ENCODE results near the gene KRT6C.

KRT6C gene

DNA sequence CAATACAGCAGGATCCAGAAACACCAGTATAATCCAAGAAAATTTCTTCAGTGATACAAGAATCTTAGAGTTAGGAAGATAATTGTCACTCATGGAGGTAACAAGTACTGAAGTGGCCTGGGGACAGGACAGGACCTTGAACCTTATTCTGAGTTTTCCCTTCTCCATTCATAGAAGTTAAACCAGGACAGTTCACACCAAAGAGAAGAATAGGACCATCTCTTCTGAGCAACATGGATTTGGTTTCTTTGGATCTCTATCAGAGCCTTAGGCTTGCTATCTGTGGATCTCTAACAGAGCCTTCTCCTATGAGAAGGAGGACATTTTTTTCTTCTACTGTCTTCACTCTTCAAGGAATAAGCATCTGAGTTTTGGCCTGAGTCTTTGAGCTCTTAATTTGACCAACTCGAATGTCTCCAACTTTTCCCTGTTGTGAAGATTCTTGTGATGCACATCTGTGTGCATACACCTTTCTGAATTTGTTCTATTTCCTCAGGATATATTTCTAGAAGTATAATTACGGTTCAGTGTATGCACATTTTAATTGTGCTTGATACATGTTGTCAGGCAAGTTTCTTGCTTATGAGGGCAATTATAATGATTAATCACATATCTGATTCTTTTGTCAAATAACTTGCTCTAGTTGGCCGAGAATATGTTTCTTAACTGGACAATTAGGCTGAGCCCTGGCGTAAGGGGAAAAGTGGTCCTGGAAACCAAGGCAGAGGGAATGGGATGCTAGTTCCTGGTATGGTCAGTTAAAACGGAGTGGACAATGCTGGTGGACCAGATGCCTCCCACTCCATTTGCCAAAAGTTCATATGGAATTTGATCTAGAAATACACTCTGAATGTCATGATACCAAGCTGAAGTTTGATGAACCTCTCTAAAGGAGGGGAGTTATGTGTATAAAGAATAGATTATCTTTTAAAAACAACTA is 12.8 kb upstream of the KRT6C start:
- DNase-seq (ENCODE audit: extremely low spot score): no peak
- CTCF ChIA-PET: no interaction called here
- TF ChIP-seq HDGF (IDR thresholded peaks at IDR 0.05; ENCODE audit: borderline replicate concordance) (no peak), FOXM1 (IDR thresholded peaks at IDR 0.05; ENCODE audit: borderline replicate concordance) (no peak), NFRKB (IDR thresholded peaks at IDR 0.05) (no peak), ELF4 (IDR thresholded peaks at IDR 0.05) (no peak), ARNT (IDR thresholded peaks at IDR 0.05) (no peak), FOXA1 (IDR thresholded peaks at IDR 0.05) (no peak), L3MBTL2 (conservative IDR thresholded peaks at IDR 0.05) (no peak), CTBP1 (IDR thresholded peaks at IDR 0.05; ENCODE audit: borderline replicate concordance) (no peak), BHLHE40 (IDR thresholded peaks at IDR 0.05; ENCODE audit: borderline replicate concordance) (no peak), ZNF384 (IDR thresholded peaks at IDR 0.05) (no peak), FOXK2 (IDR thresholded peaks at IDR 0.05) (no peak), LEF1 (IDR thresholded peaks at IDR 0.05; ENCODE audit: borderline replicate concordance) (no peak), TARDBP (IDR thresholded peaks at IDR 0.05) (no peak), SP1 (IDR thresholded peaks at IDR 0.05) (no peak), SUZ12 (IDR thresholded peaks at IDR 0.05) (no peak)
- TF ChIP-seq, protein P1, sequence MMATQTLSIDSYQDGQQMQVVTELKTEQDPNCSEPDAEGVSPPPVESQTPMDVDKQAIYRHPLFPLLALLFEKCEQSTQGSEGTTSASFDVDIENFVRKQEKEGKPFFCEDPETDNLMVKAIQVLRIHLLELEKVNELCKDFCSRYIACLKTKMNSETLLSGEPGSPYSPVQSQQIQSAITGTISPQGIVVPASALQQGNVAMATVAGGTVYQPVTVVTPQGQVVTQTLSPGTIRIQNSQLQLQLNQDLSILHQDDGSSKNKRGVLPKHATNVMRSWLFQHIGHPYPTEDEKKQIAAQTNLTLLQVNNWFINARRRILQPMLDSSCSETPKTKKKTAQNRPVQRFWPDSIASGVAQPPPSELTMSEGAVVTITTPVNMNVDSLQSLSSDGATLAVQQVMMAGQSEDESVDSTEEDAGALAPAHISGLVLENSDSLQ (IDR thresholded peaks at IDR 0.05): no peak
- POLR2A ChIA-PET: no interaction called here

DNA sequence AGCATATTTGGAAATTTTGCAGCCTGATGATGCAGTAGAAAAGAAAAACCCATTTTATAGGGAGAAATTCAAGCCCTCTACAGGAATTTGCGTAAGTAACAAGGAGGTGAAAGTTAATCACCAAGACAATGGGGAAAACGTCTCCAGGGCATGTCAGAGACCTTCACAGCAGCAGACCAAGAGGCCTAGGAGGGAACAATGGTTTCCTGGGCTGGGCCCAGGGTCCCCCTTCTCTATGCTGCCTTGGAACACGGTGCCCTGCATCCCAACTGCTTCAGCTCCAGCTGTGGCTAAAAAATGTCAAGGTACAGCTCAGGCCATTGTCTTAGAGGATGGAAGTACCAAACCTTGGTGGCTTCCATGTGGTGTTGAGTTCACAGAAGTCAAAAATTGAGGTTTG is 6.5 kb upstream of the KRT6C start:
- TF ChIP-seq FOXM1 (IDR thresholded peaks at IDR 0.05; ENCODE audit: borderline replicate concordance): no peak
- TF ChIP-seq FOXK2 (IDR thresholded peaks at IDR 0.05): no peak
- TF ChIP-seq ZNF384 (IDR thresholded peaks at IDR 0.05): no peak
- no peak for TF ChIP-seq ARNT (IDR thresholded peaks at IDR 0.05)
- no peak for TF ChIP-seq HDGF (IDR thresholded peaks at IDR 0.05; ENCODE audit: borderline replicate concordance)
- no peak for TF ChIP-seq ELF4 (IDR thresholded peaks at IDR 0.05)
- TF ChIP-seq TARDBP (IDR thresholded peaks at IDR 0.05): no peak
- TF ChIP-seq NFRKB (IDR thresholded peaks at IDR 0.05): no peak
- TF ChIP-seq SUZ12 (IDR thresholded peaks at IDR 0.05): no peak
- TF ChIP-seq BHLHE40 (IDR thresholded peaks at IDR 0.05; ENCODE audit: borderline replicate concordance): no peak
- TF ChIP-seq SP1 (IDR thresholded peaks at IDR 0.05): no peak
- TF ChIP-seq LEF1 (IDR thresholded peaks at IDR 0.05; ENCODE audit: borderline replicate concordance): no peak
- TF ChIP-seq FOXA1 (IDR thresholded peaks at IDR 0.05): no peak
- no peak for TF ChIP-seq CTBP1 (IDR thresholded peaks at IDR 0.05; ENCODE audit: borderline replicate concordance)
- TF ChIP-seq, protein P1 (IDR thresholded peaks at IDR 0.05): no peak
- ChIA-PET POLR2A (no interaction called here), CTCF (no interaction called here)
- DNase-seq (ENCODE audit: extremely low spot score): no peak

DNA sequence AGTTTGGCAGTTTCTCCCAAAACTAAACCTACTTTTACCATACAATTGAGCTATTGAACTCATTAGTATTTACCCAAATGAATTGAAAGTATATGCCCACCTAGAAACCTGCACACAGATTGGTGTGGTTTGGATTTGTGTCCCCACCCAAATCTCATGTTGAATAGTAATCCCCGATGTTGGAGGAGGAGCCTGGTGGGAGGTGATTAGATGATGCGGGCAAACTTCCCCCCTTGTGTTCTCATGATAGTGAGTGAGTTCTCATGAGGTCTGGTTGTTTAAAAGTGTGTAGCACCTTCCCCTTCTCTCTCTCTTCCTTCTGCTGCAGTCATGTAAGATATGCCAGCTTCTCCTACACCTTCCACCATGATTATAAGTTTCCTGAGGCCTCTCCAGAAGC is 4.0 kb upstream of the KRT6C start:
- TF ChIP-seq ELF4 (IDR thresholded peaks at IDR 0.05) (no peak), FOXK2 (IDR thresholded peaks at IDR 0.05) (no peak), SP1 (IDR thresholded peaks at IDR 0.05) (no peak), L3MBTL2 (conservative IDR thresholded peaks at IDR 0.05) (no peak), LEF1 (IDR thresholded peaks at IDR 0.05; ENCODE audit: borderline replicate concordance) (no peak), BHLHE40 (IDR thresholded peaks at IDR 0.05; ENCODE audit: borderline replicate concordance) (no peak), NFRKB (IDR thresholded peaks at IDR 0.05) (no peak), CTBP1 (IDR thresholded peaks at IDR 0.05; ENCODE audit: borderline replicate concordance) (no peak), SUZ12 (IDR thresholded peaks at IDR 0.05) (no peak), TARDBP (IDR thresholded peaks at IDR 0.05) (no peak), ZNF384 (IDR thresholded peaks at IDR 0.05) (no peak)
- TF ChIP-seq, protein P1 (IDR thresholded peaks at IDR 0.05): no peak
- POLR2A ChIA-PET: no interaction called here
- CTCF ChIA-PET: no interaction called here
- DNase-seq (ENCODE audit: extremely low spot score): no peak

DNA sequence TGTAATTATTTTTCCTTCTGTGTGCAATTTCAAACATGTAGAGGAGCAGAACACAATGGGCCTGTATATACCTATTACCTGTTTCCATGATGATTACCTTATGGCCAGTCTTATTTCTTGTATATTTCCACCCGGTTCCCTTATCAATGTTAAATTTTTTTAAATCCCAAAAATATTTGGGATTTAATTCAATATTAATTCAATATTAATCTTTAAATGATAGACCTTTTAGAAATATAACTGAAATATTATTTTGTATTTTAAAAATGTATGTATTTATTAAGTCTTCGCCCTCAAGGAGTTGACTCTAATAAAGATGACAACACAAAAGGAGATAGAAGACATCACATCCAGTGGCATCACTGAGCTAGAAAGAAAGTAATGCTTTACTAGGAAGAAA is 607 bp upstream of the KRT6C start:
- CTCF ChIA-PET: no interaction called here
- POLR2A ChIA-PET: no interaction called here
- TF ChIP-seq TARDBP (IDR thresholded peaks at IDR 0.05): no peak
- TF ChIP-seq ARNT (IDR thresholded peaks at IDR 0.05): no peak
- no peak for TF ChIP-seq SP1 (IDR thresholded peaks at IDR 0.05)
- no peak for TF ChIP-seq FOXM1 (IDR thresholded peaks at IDR 0.05; ENCODE audit: borderline replicate concordance)
- TF ChIP-seq HDGF (IDR thresholded peaks at IDR 0.05; ENCODE audit: borderline replicate concordance): no peak
- TF ChIP-seq L3MBTL2 (conservative IDR thresholded peaks at IDR 0.05): no peak
- DNase-seq (ENCODE audit: extremely low spot score): no peak

DNA sequence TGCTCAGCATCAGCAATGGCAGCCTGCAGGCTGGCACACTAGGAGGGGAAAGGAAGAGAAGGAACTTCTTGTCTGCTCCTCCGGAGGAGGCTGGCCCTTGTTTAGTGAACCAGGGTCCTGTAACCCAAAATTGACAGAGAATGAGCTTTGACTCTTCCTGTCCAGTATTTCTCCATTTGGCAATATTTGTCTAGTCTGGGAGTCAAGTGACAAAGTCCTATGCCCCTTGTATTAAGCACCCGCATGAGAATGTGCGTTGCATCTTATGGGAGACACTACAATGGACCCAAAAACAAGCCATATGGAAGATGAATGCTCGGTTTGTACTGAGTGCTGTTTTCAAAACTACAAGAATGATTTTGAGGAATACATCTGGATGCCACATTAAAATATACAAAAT is 3.8 kb downstream of the KRT6C start:
- no peak for DNase-seq (ENCODE audit: extremely low spot score)
- ChIA-PET POLR2A (no interaction called here), CTCF (no interaction called here)
- TF ChIP-seq NFRKB (IDR thresholded peaks at IDR 0.05) (no peak), FOXK2 (IDR thresholded peaks at IDR 0.05) (no peak), TARDBP (IDR thresholded peaks at IDR 0.05) (no peak)

DNA sequence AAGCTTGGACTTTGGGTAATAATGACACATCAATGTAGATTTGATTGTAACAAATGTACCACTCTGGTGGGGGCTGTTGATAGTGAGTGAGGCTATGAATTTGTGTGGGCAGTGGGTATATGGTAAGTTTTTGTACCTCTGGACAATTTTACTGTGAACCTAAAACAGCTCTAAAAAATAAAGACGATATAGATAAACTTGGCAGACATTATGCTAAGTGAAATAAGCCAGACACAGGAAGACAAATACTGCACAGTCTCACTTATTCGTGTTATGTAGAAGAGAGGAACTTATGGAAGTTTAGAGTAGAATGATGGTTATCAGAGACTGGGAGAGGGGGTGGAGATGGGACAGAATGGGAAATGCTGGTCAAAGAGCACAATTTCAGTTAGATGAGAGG is 8.7 kb downstream of the KRT6C start:
- TF ChIP-seq LEF1 (IDR thresholded peaks at IDR 0.05; ENCODE audit: borderline replicate concordance) (no peak), ELF4 (IDR thresholded peaks at IDR 0.05) (no peak), FOXK2 (IDR thresholded peaks at IDR 0.05) (no peak), SUZ12 (IDR thresholded peaks at IDR 0.05) (no peak), L3MBTL2 (conservative IDR thresholded peaks at IDR 0.05) (no peak), SP1 (IDR thresholded peaks at IDR 0.05) (no peak), FOXA1 (IDR thresholded peaks at IDR 0.05) (no peak)
- no peak for DNase-seq (ENCODE audit: extremely low spot score)
- ChIA-PET CTCF (no interaction called here), POLR2A (no interaction called here)
